Measurements from ENCODE around the gene PACS1.
"Not testable (repeated sequence)": the region's sequence is repeated elsewhere in the genome, so short reads cannot be mapped to it uniquely, and the experiment has no call there.

PACS1 gene

DNA sequence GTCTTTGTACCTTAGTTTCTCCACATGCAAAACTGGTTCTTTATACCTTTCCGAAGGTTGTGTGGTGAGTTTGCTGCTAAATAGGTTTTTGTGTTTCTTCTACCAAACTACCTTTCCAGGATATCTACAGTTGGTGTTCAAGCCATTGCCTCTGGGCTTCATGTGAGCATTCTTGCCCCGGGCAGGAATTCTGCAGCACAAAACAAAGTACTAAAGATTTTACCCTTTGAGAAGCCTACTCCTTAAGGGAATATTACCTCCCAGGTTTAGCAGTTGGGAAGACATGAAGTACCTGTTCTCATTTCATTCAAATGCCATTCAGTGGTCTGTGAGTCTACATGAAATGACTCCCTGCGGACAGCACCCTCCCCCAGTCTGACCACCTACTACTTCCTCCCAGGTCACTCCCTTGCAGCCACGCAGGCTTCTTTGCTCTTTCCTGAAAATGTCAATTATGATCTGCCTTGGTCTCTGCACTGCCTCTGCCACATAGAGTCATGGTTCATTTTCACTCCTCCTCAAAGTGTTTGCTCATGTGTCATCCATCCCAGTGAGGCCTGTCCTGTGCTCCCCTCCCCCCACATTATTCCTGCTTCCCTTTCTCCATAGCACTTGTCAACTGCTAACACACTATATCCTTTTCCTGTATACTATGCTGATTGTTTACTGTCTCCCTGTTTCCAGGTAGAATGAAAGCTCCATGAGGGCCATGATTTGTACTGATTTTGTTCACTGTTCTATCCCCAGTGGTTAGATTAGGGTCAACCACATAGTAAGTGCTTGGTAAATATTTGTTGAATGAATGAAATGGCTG, 36.9 kb downstream of the PACS1 start:
- in situ Hi-C loops (cut with MboI; ENCODE audit: low sequenced_read_pairs) = no loop called here

DNA sequence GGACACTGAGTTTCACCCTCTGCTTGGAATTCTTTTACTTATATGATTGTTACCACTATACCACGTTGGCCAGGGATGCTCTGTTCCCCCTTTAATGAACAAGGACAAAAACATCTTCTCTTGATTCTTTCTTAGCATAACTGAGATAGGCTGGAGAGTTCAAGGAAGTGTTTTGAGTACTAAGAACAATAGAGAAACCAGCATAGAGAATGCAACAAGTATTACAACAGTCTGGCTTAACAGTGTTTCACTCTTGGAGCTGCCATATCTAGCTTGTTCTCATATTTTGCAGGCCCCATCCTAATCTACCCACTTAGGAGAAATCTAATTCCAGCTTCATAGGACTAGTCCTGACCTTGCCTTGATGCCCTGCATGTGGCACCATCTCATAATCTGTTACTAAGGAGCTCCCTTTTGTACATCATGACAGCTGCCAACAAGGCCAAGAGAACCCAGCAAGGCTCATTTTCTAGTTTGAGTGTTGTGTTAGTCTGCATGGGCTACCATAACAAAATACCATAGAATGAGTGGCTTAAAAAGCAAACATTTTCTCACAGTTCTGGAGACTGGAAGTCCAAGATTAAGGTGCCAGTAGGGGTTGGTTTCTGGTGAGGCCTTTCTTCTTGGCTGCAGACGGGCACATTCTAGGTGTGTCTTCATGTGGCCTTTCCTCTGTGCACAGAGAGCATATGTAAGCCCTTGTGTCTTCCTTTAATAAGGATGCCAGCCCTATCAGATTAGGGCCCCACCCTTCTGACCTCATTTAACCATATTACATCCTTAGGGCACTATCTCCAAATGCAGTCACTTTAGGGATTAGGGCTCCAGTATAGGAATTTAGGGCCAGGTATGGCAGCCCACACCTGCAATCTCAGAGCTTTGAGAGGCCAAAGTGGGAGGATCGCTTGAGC, 37.8 kb downstream of the PACS1 start:
- in situ Hi-C loops (cut with MboI; ENCODE audit: low sequenced_read_pairs) = no loop called here

DNA sequence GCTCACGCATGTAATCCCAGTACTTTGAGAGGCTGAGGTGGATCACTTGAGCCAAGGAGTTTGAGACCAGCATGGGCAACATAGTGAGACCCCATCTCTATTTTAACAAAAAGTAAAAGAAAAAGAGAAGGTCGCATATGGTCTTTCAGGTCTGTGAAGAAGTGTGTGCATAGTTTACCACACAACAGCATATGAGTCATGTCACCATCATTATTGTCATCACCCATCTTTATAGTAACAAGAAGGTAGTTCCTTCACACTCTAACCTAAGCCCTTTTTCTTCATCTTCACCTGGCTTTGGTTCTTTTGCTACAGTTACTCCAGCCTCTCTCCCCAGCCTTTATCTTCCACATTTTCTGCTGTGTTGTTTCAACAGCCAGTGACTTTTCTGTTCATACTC, 39.2 kb downstream of the PACS1 start:
- in situ Hi-C loops (cut with MboI; ENCODE audit: low sequenced_read_pairs) = no loop called here

DNA sequence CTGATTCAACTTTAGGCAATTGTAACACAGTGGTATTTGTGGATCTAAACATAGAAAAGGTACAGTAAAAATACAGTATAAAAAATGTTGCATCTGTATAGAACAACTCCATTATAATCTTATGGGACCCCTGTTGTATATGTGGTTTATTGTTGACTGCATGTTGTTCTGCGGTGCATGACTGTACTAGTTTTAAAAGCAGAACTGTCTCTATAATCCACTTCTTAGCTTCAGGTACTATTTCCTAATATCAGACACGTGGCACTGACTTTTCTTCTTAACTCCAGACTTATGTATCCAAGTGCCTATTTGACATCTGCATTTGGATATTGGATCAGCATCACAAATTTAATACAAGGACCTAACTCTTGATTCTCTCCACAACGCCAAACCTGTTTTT, 41.1 kb downstream of the PACS1 start:
- in situ Hi-C loops (cut with MboI; ENCODE audit: low sequenced_read_pairs) = no loop called here

DNA sequence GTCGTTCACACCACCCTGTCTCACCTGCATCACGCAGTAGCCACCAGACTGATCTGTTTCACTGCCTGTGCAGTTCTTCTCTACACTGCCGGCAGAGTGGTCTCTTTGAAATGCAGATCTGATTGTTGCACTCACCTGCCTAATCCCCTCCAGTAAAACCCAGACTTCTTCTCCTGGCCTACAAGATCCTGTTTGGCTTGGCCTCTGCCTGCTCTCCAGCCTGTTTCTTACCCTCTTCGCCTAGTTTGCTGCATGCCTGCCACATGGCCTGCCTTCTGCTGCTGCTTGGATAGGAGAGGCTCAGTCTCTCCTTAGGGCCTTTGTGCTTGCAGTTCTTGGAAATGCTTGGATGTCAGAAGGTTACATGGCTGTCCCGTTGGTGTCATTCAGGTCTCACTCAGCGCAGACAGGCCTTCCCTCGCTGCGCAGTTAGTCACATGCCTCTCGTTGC, 42.0 kb downstream of the PACS1 start:
- in situ Hi-C loops (cut with MboI; ENCODE audit: low sequenced_read_pairs) = no loop called here

DNA sequence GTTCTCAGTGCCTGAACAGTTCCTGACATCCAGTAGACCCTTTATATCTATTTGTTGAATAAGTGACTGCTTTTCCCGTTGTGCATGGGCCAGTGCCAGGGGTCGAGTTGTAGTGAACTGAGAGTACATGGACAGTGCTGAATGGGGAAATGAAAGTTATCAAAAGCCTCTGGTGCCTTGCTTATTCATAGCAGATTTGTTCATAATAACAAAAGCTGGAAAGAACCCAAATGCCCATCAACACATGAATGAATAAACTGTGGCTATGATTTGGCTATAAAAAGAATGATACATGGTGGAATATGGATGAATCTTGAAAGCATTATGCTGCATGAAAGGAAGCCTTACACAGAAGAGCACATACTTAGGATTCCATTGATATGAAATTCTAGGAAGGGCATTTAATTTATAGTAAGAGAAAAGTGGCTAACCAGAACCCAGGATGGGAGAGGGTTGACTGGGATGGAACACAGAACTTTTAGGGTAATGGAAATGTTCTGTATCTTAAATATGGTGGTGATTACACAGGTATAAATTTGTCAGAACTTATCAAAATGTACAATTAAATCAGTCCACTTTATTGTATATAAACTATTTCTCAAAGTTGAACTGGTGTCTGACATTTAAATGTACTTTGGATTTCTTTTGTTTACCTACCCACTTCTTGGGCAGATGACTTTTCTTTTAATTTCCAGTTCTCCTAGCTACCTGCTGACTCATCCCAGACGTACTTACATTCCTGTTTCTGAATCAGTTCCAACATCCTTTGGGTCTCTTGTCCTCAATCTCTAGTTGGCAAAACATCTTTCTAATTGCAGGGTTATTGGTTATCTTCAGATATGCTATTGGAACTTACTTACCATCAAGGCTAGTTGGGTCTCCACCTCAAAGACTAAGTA, 42.8 kb downstream of the PACS1 start:
- in situ Hi-C loops (cut with MboI; ENCODE audit: low sequenced_read_pairs) = no loop called here

DNA sequence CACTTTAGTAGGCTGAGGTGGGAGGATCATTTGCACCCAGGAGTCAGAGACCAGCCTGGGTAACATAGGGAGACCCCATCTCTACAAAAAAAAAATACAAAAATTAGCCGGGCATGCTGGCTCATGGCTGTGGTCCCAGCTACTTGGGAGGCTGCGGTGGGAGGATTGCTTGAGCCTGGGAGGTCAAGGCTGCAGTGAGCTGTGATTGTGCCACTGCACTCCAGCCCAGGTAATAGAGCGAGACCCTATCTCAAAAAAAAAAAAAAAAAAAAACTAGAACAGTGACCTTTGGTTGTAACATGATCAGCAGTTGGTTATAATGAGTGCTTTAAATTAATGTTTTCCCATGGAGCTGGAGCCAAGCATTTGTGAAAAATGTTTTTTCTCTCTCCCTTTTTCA, 44.9 kb downstream of the PACS1 start:
- in situ Hi-C loops (cut with MboI; ENCODE audit: low sequenced_read_pairs) = not testable (repeated sequence)

DNA sequence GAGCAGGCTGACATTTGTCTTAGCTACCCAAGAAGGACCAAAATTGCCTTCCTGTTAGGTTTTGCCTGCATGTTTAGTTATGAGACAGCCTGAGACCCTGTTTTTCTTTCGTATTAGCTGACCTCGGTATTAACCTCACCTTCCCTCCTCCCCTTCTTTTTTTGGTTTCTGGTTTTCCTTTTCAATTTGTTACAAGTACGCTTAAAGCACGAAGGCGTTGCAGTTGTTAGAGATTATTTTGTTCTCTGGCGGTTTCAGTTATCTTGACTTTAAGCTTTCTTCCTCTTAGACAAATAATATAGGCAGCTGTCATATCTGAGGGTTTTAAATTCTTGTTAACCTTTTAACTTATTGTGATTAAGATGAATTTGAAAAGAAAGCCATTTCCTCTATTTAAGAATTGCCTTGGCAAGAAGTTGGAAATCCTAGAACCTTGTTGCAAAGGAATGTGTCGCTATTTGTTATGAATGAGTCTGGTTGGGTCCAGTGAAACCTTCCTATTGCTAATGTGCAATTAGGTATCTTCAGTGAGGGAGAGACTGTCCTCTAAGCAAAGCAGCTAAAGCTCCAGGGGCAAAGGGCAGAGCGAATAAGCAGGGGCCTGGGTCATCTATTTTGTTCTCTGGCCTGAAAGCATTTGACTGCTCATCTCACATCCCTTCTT, 45.7 kb downstream of the PACS1 start:
- in situ Hi-C loops (cut with MboI; ENCODE audit: low sequenced_read_pairs) = no loop called here

DNA sequence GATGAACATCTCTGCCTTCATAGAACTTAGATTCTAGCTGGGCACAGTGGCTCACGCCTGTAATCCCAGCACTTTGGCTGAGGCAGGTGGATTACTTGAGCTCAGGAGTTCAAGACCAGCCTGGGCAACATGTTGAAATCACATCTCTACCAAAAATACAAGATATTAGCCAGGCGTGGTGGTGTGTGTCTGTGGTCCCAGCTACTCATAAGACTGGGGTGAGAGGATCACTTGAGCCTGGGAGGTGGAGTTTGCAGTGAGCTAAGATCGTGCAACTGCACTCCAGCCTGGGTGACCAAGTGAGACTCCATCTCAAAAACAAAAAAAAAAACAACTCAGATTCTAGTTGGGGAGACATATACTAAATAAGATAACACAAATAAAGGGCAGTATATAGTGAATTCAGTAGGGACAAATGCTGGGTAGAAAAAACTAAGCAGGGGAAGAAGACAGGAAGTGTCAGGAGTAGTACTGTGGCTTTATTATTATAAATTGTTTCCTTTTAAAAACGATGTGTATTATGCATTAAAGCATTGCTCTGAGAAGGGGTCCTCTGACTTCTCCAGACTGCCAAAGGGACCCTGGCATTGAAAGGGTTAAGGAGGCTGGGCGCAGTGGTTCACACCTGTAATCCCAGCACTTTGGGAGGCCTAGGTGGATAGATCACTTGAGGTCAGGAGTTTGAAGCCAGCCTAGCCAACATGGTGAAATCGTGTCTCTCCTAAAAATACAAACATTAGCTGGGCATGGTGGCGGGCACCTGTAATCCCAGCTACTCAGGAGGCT, 46.7 kb downstream of the PACS1 start:
- in situ Hi-C loops (cut with MboI; ENCODE audit: low sequenced_read_pairs) = no loop called here

DNA sequence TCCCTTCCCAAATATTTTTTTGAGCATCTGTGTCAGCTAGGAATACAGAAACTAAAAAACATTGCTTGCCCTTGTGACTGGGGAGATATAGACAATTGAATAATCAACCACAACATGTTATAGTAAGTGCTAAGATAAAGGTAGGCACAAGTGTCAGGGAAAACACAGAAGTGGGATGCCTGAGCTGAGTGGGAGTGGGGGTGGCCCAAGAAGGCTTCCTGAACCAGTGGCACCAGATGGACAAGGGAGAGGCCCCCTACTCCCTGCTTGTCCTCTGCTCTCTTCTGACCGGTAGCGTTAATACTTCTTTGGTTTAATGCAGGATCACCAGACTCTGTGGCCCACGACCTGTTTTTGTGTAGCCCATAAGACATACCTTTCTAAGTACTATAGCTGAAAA, 48.8 kb downstream of the PACS1 start:
- in situ Hi-C loops (cut with MboI; ENCODE audit: low sequenced_read_pairs) = no loop called here

DNA sequence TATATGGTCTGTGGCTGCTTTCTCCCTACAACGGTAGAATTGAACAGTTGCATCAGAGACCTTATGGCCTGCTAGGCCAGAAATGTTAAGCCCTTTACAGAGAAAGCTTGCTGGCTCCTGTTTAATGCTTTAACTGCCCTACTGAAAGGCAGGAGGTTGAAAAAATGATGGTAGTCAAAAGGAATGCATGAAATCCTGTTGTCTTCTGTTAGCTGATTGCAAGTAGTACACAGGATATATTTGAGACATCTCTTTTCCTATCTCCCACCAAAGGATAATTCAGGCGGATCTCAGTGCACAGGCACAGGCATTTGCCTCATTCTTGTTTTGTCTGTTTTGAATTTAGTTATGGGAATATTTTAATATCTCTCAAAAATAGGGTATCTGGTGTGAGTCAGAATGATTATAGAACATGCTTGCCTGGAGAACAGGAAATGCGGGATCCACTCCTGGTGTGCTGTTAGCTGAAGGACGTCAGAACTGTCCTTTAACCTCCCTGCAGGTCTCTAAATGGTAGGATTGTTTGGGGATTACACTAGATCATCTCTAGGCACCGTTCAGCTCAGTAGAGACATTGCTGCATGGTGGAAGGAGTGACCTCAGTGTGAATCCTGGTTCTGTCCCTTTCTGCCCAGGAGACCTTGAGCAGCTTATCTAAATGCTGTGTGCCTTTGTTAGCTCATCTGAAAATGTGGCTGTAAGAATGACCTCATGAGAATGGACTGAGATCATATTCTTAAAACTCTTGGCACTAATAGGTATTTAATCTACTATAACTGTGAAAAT, 49.5 kb downstream of the PACS1 start:
- in situ Hi-C loops (cut with MboI; ENCODE audit: low sequenced_read_pairs) = no loop called here

DNA sequence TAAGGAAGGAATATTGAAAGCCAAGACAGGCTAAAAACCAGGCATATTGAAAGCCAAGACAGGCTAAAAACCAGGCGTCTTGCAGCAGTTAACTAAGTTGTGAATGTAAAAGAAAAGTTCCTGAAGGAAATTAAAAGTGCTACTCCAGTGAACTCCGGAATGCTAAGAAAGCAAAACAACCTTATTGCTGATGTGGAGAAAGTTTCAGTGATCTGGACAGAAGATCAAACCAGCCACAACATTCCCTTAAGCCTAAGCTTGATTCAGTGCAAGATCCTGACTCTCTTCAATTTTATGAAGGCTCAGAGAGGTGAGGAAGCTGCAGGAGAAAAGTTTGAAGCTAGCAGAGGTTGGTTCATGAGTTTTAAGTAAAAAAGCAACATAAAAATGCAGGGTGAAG, 51.4 kb downstream of the PACS1 start:
- in situ Hi-C loops (cut with MboI; ENCODE audit: low sequenced_read_pairs) = no loop called here

DNA sequence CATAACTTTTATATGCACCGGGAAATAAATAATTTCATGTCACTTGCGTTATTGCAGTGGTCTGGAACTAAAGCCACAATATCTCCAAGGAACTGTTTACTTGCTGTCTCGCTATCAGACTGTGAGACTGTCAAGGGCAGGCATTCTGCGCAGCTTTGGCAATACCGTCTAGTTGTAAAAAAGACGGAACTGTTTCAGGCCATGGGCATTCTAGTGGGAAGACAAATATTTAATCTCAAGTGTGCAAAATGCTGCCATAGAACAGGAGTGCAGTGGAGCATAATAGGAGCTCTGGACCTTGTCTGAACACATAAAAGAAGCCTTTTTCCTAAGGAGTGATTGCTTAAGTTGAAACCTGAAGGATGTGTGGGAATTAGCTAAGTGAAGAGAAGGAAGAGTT, 53.8 kb downstream of the PACS1 start:
- in situ Hi-C loops (cut with MboI; ENCODE audit: low sequenced_read_pairs) = no loop called here

DNA sequence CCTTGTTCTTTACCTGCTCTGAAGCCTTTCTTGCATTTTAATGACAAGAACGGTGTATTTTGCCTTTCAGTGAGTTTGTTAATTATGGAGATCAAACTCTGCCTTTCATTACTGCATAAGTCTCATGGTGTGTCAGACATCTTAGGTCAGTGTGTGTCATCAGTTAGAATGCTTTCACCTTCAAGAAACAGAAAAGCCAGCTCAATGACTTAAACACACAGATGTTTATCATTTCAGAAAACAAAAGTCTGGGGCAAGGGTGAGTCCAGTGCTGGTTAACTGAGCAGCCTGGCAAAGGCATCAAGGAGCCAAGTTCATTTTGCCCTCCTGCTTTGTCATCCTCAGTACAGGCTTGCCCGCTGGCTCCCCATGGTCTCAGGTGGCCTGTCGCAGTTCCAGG, 54.5 kb downstream of the PACS1 start:
- in situ Hi-C loops (cut with MboI; ENCODE audit: low sequenced_read_pairs) = no loop called here

DNA sequence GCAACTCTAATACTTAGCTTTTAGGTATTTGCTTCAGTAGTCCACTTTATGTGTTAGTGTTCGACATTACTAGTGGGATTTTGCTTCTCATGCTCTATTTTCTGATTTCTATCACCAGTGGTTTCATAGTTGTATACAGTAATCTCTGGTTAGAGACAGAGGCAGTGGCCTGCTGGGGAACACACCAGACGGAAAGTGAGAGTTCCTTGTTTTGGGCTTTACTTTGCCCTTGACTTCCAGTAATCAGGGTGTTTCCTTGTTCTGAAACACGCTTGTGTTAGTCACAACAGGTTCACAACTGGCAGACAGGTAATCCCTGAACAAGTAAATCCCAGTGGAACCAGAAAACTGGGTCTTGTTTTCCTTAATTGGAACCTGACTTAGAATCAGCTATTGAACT, 56.0 kb downstream of the PACS1 start:
- in situ Hi-C loops (cut with MboI; ENCODE audit: low sequenced_read_pairs) = no loop called here

DNA sequence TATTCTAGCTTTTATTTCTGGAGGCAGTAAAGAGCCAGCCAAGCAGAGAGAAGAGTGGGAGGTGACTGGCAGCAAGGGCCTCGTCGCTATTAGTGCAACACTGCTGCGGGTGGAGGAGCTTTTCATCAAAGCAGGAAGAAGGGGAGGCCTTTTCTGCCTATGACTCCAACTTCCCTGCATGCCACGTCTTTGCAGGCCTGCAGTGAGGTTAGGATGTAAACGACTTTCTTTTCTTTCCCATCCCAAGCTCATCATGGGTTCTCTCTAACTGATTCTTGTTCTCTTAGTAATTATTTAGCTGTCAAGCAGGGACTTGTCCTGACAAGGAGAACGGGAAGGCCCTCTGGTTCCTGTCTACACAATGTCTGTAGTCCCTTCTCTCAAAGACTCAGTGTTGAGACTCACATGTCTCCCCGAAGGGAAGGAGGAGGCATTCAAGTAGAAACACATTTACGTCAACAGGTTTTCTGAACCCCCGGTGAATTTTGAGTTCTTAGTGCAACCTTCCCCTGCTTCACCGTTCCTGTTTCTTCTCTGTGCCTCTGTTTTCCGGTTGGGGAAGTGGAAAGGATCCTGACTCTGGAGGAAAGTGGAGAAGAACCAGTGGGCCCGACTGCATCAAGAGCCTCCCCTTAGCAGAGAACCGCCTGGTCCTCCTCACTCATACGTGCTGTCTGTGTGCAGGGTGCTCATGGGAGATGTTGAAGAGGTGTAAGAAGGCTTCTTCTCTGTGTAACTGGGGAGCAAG, 56.9 kb downstream of the PACS1 start:
- in situ Hi-C loops (cut with MboI; ENCODE audit: low sequenced_read_pairs) = no loop called here

DNA sequence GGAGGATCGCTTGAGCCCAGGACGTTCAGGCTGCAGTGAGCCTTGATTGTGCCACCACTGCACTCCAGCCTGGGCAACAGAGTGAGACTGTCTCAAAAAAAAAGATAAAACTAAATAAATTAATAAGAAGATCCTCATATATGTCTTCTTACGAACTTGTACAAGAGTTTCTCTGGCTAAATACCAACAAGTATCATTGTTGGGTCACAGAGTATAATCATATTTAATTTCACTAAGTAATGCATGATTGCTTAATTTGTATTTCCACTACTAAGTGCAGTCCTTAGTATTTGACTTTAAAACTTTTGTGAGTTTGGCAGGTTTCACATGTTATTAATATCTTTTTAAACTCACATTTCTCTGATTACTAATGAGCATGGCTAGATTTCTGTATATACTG, 60.9 kb downstream of the PACS1 start:
- in situ Hi-C loops (cut with MboI; ENCODE audit: low sequenced_read_pairs) = no loop called here

DNA sequence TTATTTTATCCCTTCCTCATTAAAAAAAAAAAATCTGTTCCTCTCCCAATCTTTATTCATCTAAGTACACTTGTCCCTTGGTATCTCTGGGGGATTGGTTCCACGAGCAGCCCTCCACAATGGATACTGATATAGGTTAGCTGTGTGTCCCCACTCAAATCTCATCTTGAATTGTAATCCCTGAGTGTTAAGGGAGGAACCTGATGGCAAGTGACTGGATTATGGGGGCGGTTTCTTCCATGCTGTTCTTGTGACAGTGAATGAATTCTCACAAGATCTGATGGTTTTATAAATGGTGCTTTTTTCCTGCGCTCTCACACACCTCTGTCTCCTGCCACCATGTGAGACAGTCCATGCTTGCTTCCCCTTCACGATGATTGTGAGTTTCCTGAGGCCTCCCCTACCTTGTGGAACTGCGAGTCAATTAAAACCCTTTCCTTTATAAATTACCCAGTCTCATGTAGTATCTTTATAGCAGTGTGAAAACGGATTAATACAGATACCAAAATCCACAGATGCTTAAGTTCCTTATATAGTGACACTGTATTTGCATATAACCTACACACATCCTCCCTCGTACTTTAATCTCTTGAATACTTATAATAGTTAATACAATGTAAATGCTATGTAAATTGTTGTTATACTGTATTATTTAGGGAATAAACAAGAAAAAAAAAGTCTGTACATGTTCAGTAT, 62.0 kb downstream of the PACS1 start:
- in situ Hi-C loops (cut with MboI; ENCODE audit: low sequenced_read_pairs) = no loop called here
